Retina (tissue), 1 donor: ENCODE measurements around the gene UBAC2.

ENCODE experiments used
- DNase-seq: peaks from one replicate; pipeline ENCODE4 v3.0.0-alpha.2; 2016

UBAC2 gene

DNA sequence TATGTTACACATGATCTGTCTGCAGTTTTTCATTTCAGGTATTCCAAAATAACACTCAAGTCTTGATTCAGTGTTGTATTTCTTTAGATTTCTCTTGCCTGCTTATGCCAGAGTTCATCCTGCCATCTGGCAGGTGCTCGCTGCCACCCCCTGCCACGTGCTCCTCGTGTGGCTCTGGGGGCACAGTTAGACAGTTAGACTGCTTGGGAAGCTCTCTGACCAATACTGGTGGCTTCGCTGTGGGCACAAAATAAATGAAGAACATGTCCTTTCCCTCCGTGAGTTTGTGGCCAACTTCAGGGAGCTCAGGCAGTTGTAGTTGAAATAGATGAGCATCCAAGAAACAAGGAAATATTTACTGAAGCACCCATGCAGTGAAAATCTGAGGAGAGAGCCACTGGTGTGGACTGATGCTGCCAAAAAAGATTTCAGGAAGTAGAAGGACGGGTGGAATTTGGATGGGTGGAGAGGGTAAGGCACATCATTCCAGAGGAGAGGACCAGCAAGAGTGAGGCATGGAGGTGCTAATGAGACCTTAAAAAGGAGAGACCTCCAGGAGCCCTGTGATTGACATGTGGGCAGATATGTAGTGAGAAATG lies 144.1 kb downstream of the UBAC2 start:
- no peak for DNase-seq

- no peak for DNase-seq
These were observed 144.7 kb downstream of the UBAC2 start for GRCh38 chr13:99345345-99345744.

- no peak for DNase-seq
These were observed 145.8 kb downstream of the UBAC2 start for GRCh38 chr13:99346335-99347042.

- DNase-seq = no peak
These were observed 146.8 kb downstream of the UBAC2 start for GRCh38 chr13:99347335-99347878.

DNA sequence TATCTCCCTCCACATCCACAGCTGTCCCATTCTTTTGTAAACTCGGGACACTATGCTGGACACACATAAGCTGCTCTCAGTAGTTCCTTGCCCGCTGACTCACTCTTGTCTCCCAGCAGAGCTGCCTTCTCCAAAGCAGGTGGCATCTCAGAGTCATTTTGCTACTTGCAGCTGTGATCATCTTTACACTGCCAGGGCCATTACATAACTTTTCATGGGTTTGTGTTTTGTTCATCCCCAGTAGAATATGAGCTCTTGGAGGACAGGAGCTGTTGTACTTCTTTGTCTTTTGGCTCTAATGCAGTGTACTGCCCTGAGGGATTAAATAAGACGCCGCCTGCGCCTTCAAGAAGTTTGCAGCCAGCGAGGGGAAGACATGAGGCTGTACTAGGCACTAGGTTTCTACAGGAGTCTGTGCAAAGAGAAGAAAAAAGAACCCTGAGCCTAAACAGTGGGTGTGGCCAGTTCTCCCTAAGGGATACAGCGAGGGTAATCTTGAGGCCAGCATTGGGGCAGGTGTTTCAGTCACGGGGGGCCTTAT lies 147.3 kb downstream of the UBAC2 start:
- DNase-seq = no peak

DNA sequence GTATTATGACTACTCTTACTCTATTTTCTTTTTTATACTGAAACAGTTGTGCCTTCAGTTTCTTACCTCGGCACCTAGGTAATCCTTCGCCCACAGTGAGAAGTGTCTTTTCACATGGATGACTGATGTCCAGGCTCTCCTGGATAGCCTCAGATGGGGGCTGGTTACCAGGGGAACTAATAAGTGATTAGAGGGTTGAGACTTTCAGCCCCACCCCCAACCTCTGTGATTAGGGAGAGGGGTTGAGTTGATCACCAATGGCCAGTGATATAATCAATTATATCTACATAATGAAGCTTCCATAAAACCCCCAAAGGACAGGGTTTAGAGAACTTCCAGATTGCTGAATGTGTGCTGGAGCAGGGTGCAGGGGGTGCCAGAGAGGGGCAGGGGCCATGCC lies 149.5 kb downstream of the UBAC2 start:
- DNase-seq = no peak

DNA sequence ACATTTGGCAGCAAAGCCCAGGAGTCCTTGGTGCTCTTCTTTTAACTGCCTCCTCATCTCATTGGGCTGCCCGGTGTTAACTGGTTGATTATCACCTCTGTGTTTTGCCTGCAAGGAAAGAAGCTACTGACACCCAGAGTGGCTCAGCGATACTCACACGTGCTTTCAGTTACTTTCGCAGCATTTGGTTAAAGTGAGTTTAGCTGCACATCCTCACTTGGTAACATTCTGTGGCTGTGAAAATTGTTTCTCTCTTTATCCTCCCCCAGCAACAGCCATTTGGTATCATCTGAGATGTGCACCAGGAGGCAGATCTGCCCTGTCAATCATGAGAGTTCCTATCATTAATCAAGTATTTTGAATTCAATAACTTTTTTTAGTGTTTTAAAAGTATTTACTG lies 151.1 kb downstream of the UBAC2 start:
- DNase-seq = no peak

DNA sequence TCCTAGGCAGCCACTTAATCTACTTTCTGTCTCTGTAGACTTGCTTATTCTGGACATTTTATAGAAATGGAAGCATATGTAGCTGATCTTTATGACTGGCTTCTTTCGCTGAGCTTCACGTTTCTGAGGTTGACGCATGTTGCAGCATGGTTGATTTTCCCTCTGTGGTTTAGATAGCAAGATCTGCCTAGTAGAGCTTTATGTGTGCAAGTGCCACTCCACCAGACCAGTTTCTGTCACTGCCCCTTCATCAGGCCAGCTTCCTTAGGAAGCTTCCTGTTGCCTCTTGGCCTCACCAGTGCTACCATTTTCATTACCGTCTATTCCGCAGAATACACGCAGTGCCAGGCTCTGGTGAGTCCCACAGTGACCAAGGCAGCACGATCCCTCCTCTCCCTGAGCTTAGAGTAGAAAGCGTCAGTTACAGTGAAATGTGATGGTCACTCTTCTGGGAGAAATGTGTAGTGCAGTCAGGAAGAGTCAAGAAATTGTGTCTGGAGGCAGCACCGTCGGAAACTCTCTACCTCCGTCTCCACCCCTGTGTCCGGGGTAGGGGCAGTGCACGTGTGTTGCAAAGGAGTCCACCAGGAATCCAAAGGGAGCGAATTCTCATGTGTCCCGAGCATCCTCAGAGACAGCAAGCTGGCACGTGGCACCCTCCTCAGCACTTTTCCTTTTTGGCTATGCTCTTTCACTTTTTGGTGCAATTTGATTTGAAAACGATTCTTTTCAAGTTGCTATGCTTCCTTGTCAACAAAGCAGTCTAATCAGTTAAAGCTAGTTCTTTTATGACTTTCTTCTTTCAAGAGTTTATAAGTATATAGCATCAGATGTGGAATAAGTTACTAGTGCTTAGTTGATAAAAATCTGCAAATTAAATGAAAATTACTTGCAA lies 151.9 kb downstream of the UBAC2 start:
- DNase-seq = no peak

DNA sequence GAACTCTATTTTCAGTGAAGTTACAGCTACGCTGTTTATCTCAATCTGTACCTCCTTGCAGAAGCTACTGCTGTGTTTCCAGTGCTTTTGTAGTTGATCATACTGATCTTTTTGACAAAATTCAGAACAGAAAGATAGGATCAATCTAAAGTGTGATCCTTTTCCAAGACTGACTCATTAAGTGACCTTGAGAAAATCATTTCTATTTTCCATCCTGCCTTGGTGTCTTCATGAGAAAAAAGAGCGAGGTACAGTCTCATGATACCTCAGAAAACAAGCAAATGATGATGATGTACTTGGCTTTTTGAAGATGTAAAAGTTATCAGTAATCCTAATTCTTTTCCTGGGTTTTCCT lies 152.6 kb downstream of the UBAC2 start:
- no peak for DNase-seq

DNA sequence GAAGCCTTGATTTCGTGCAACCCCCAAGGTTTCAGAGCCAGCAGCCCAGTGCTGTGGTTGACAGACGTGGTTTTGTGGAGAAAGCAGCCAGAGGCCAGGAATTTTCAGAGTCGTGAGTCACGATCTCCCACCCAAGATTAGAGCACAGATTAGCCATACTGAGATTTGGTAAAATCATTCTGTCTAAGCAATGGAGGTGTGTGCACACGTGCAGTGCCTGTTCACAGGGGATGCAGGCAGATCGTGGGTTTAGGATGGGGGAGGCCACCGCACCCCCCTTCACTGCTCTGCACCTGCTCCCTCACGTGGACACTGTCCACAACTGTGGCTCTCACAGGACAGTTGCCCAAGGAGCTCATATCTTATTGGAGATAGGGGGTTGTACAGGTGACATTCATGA lies 153.2 kb downstream of the UBAC2 start:
- DNase-seq = no peak

- DNase-seq = no peak
These were observed 153.8 kb downstream of the UBAC2 start for GRCh38 chr13:99354371-99354951.

DNA sequence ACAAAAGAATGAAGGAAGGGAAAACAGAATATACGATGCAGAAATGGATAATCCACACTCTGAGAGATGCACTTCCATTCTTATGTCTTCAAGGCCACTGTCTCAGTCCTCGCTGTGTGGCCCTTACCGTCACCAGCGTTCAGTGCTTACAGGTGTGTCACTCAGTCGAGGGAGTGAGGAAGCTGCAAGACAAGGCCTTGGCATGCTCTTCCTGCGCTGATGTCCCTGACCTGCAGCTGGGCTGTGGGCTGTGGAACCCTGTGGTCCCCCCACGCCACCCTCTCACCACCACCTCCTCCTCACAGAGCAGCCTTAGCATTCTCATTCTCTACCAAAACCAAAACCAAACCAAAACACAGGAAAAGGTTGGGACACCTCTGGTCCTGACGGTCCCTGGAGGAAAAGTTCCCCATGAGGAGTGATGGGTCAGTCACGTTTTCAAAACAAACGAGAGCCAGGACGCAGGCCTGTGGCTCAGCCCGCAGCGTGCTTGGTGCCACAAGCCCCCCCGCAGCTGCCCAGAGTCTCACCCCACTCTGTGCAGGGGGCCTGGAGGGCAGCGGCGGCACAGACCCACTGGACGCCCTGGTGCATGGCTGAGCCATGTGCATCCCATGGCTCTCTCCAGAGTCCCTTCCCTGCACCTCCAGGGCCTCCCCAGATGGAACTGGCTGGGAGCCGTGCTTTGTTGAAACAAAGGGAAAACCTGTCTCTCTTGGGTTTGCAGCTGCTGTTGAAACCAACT lies 154.8 kb downstream of the UBAC2 start:
- DNase-seq = no peak

DNA sequence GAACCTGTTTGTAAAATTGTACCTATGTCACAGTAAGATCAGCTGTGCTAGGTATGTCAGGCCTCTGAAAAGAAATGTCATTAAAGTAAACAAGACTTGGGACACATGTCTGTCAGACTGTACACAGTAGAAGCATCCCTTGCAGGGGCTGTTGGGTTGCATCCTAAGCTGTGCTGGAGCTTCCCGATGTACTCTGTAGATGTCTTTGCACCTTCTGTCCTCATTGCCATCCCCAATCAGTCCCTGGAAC lies 155.3 kb downstream of the UBAC2 start:
- DNase-seq = no peak

GRCh38 chr13:99356262-99357091 lies 155.8 kb downstream of the UBAC2 start:
- DNase-seq = no peak

DNA sequence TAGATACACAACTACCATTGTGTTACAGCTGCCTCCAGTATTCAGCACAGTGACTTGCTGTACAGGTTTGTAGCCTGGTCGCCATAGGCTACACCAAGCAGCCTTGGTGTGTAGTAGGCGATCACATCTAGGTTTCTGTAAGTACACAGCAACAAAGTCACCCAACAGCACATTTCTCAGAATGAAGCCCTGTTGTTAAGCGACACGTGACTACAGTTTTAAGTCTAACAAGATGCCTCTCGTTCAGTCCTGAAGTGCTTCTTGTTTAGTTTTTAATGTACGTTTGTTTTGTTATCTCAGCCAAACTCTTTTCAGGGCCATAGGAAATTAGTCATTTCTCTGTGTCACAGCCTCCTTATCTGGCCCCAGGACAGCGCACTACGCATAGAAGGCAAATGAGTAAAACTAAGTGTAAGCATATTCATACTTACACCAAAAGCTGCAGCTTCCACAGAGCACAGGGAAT lies 156.5 kb downstream of the UBAC2 start:
- no peak for DNase-seq

DNA sequence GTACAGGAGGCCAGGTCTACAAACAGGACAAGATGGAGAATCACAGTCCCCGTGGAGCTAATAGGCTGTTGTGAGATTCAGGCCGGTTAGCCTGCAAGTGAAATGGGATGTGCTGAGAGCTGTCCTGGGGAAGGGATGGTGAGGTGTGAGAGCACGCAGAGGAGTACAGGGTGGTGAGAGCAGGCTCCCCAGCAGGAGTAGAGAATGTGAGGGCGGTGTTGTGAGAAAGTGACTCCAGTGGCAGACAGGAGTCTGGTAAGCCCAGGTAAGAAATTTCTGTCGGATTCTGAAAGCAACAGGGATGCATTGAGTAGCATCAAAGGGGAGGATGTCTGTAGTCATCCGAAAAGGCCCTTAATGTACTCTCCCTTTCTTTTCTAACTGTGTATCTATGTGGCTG lies 157.3 kb downstream of the UBAC2 start:
- DNase-seq = no peak

- DNase-seq = no peak
These were observed 158.9 kb downstream of the UBAC2 start for GRCh38 chr13:99359528-99359927.

DNA sequence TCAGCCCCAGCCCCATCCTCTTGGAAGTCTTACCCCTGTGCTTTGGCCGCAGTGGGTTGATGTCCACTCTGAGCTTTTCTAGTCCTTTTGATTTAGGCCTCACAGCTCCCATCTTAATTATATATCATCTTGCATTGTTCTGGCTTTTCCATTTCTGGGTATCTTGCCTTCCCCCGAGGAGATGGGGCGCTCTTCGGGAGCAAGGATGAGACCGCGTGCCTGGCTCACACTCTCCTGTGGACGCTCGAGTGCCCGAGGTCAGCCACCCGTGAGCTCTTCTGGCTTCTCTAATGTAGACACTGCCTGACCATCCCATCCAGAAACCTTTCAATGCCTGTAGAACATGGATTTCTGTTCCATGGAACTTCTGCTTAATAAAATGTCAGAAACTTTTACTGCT lies 160.0 kb downstream of the UBAC2 start:
- DNase-seq = no peak

- no peak for DNase-seq
These were observed 160.5 kb downstream of the UBAC2 start for GRCh38 chr13:99361197-99361596.

- no peak for DNase-seq
These were observed 161.7 kb downstream of the UBAC2 start for GRCh38 chr13:99362362-99362761.

DNA sequence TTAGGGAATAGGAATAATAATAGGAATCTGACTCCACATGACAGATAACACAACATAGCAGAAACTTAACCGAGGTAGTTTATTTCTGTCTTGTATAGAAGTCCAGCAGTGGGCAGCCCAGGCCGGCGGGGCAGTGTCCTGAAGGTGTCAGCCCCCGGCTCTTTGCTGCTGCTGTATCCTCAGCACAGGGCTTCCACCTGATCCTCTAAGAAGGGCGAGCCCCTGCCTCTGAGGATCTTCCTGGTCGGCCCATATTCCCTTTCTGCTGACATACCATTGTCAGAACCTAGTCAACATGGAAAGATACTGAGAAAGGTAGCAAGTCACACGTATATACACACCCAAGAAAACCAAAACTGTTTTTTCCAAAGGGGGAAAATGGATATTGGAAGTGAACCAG lies 162.7 kb downstream of the UBAC2 start:
- DNase-seq = no peak

DNA sequence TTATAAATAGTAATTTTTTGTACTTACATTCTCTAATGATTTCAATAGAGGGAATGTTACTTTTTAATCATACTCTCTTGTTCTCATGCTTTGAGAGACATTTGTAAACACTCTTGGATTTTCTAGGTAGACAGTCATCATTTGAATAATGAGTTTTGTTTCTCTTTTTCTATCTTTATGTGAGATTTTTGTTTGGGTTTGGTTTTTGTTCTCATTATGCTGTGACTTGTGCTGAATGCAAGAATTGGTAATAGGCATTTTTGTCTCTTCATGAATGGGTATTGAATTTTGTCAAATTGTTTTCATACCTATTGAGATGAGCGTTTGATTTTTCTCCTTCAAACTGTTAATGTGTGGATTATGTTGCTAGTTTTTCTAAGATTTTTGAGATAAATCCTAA lies 163.3 kb downstream of the UBAC2 start:
- no peak for DNase-seq
